Activated naive CD8-positive, alpha-beta T cell (primary cell): Measurements from ENCODE around the gene DNAH7.
"Not testable (repeated sequence)": the region's sequence is repeated elsewhere in the genome, so short reads cannot be mapped to it uniquely, and the experiment has no call there.

Source experiments
- H3K27ac Mint-ChIP-seq: one replicate; pipeline ENCODE4 v1.8.0; 2021; ENCODE audit warnings: mixed read lengths
- H3K27me3 Mint-ChIP-seq: one replicate; pipeline ENCODE4 v1.8.0; 2021; ENCODE audit warnings: mixed read lengths
- H3K36me3 Mint-ChIP-seq: one replicate; pipeline ENCODE4 v1.8.0; 2021; ENCODE audit warnings: mixed read lengths
- H3K4me1 Mint-ChIP-seq: one replicate; pipeline ENCODE4 v1.8.0; 2021; ENCODE audit warnings: low read depth, mixed read lengths
- H3K4me3 Mint-ChIP-seq: one replicate; pipeline ENCODE4 v1.8.0; 2021; ENCODE audit warnings: mild to moderate bottlenecking, mixed read lengths
- H3K9me3 Mint-ChIP-seq: one replicate; pipeline ENCODE4 v1.8.0; 2021; ENCODE audit warnings: low read depth, mixed read lengths

Gene DNAH7

DNA sequence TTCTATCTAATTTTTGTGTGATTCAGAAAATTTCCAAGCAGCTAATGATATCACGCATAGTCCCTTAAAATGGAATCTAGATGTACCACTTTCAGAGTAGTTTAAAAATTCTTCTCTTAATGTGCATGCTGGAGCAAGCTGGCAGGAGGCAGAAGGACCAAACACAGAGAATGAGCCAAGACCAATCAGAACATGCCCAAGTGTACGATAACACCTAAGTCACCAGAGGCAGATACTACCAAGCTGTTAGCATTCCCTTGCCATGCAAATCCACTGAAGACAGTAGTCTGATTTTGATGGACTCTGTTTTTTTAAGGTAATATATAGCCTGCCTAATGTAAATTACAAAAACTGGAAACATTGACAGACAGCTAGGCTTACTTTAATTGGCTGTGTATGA lies 109.3 kb downstream of the DNAH7 start:
- no peak overlapping the region for H3K4me3 Mint-ChIP-seq
- H3K9me3 Mint-ChIP-seq = peaks cover 3% of the 10 kb centered on the region
- no peaks in the 10 kb centered on the region for H3K36me3 Mint-ChIP-seq
- H3K4me1 Mint-ChIP-seq = no peaks in the 10 kb centered on the region
- no peak overlapping the region for H3K27ac Mint-ChIP-seq
- peaks cover 7% of the 10 kb centered on the region for H3K27me3 Mint-ChIP-seq

DNA sequence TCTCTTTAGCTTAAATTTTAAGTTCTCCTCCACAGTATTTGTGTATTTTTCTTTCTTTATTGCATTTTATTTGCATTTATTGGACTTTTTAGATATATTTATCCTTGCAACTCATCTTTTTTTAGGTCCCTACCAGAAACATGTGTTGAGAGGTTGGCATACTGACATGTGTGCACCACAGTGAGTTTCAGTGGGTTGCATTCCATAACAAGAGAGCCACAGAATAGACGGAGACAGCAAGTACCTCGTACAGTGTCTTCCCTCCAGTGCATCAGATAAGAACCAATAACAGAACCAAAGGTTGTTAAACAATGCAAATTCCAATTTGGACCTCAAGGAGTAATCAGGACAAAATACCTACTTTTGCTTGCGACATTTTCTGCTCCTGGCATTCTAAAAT lies 111.9 kb downstream of the DNAH7 start:
- no peaks in the 10 kb centered on the region for H3K4me1 Mint-ChIP-seq
- H3K9me3 Mint-ChIP-seq = peaks cover 7% of the 10 kb centered on the region
- no peak overlapping the region for H3K4me3 Mint-ChIP-seq
- H3K27ac Mint-ChIP-seq = no peak overlapping the region
- H3K27me3 Mint-ChIP-seq = peaks cover 5% of the 10 kb centered on the region
- peaks cover 3% of the 10 kb centered on the region for H3K36me3 Mint-ChIP-seq

DNA sequence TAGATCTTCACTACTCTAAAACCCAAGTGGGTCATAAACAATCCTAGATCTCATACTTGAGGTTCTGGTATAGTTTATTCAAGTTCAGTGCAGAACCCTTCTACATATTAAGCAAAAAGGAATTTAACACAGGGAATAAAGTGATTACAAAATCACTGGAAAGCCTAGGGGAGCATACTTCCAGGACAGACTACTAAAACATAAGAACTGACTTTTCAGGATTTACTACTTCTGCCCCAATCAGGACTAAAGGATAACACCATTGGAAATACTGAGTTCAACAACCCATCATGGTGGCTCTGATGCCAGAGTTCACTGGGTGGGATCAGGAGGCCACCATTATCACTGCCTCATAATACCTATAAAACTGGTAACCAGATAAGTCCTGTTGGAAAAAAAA lies 123.6 kb downstream of the DNAH7 start:
- Mint-ChIP-seq H3K36me3 (no peaks in the 10 kb centered on the region), H3K27me3 (no peaks in the 10 kb centered on the region), H3K27ac (no peak overlapping the region), H3K4me3 (no peak overlapping the region), H3K4me1 (no peaks in the 10 kb centered on the region), H3K9me3 (peaks cover 3% of the 10 kb centered on the region)

DNA sequence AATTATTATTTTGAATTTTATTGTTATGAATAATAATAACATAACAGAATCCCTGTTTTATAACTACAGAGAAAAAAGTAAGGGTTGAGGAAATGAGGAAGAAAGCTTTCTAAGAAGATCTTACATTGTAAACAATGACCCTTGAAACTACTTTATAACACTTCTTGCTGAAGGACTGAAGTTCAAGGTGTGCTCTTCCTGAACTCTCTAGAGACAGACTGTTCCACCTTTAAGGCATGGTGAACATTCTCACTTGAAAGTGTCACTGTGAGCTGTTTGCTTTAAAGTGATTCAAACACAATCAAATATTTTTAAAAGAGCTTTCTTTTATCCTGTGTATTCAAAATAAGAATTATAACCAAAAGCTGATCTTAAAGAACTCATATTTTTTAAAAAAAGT lies 131.5 kb downstream of the DNAH7 start:
- Mint-ChIP-seq H3K27me3 (no peaks in the 10 kb centered on the region), H3K9me3 (no peaks in the 10 kb centered on the region), H3K4me3 (no peak overlapping the region), H3K4me1 (no peaks in the 10 kb centered on the region), H3K27ac (no peak overlapping the region), H3K36me3 (no peaks in the 10 kb centered on the region)

DNA sequence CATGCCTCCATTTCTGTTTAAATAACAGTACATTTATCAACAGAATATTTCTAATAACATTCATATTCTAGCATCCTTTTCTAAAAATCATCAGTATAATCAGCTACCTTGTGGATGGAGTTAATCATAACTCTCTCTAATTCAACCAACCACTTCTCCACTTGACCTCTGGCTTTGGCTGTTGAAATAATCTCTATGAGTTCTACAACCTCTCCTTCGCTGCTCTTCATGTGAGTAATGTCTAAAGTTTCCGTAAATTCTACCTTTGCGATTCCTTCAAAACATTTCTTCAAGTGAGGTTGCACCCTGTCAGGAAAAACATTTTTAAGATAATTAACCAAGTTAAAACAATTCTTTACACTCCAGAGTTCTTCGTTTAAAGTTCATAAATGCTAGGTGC lies 134.2 kb downstream of the DNAH7 start:
- Mint-ChIP-seq H3K4me3 (no peak overlapping the region), H3K27ac (no peak overlapping the region), H3K9me3 (no peaks in the 10 kb centered on the region)

DNA sequence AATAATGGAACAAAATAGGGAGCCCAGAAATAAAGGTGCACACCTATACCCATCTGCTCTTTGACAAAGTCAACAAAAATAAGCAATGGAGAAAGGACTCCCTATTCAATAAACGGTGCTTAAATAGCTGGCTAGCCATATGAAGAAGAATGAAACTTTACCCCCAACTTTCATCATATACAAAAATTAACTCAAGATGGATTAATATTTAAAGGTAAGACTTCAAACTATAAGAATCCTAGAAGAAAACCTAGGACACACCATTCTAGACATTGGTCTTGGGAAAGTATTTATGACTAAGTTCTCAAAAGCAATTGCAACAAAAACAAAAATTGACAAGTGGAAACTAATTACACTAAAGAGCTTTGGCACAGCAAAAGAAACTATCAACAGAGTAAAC lies 139.1 kb downstream of the DNAH7 start:
- H3K36me3 Mint-ChIP-seq = peaks cover 2% of the 10 kb centered on the region

More for the DNA sequence above, 134.2 kb downstream of the DNAH7 start:
- Mint-ChIP-seq H3K4me1 (no peaks in the 10 kb centered on the region), H3K36me3 (peaks cover 2% of the 10 kb centered on the region), H3K27me3 (no peaks in the 10 kb centered on the region)

DNA sequence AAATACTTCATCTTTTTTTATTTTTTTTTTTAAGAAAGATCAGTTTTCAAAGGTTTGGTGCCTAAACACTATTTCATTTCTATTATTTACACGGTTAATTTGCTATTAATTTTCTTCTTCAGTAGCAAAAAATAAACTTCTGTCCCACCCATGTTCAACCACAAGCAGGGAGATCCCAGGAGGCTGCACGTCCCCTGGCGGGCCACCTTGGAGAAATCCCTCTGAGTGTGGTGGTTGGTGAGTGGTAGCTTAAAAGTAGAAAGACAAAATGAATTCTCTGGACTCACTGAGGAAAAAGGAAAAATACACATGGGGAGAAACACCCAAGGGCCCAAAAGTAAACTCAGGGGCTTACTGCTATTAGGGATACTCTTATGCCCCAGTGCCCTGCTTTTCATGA lies 143.5 kb downstream of the DNAH7 start:
- no peaks in the 10 kb centered on the region for H3K36me3 Mint-ChIP-seq
- H3K27me3 Mint-ChIP-seq = no peaks in the 10 kb centered on the region
- no peak overlapping the region for H3K4me3 Mint-ChIP-seq
- no peaks in the 10 kb centered on the region for H3K4me1 Mint-ChIP-seq
- H3K27ac Mint-ChIP-seq = no peak overlapping the region
- H3K9me3 Mint-ChIP-seq = no peaks in the 10 kb centered on the region

More for the DNA sequence above, 139.1 kb downstream of the DNAH7 start:
- Mint-ChIP-seq H3K4me3 (no peak overlapping the region), H3K27ac (no peak overlapping the region), H3K9me3 (no peaks in the 10 kb centered on the region), H3K27me3 (no peaks in the 10 kb centered on the region), H3K4me1 (no peaks in the 10 kb centered on the region)

DNA sequence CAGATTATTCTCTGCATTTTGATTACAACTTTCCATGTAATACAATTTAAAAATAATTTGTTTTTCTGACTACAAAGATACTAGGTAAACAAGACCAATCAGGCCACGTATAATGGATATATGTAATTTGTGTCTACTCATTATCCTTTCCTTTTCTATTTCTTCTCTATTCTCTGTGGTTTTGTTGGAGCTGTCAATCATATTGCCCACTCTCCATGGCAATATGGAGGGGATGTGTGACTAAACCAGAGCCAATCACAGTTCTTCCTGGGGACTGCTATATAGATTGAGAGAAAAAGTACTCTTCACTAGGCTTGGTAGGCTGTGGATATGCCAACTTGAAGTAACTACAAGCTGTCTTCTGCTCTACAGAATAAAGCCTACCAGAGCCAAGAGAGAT lies 144.7 kb downstream of the DNAH7 start:
- H3K4me3 Mint-ChIP-seq = no peak overlapping the region
- no peaks in the 10 kb centered on the region for H3K4me1 Mint-ChIP-seq
- no peaks in the 10 kb centered on the region for H3K27me3 Mint-ChIP-seq
- no peaks in the 10 kb centered on the region for H3K36me3 Mint-ChIP-seq
- no peak overlapping the region for H3K27ac Mint-ChIP-seq
- no peaks in the 10 kb centered on the region for H3K9me3 Mint-ChIP-seq

DNA sequence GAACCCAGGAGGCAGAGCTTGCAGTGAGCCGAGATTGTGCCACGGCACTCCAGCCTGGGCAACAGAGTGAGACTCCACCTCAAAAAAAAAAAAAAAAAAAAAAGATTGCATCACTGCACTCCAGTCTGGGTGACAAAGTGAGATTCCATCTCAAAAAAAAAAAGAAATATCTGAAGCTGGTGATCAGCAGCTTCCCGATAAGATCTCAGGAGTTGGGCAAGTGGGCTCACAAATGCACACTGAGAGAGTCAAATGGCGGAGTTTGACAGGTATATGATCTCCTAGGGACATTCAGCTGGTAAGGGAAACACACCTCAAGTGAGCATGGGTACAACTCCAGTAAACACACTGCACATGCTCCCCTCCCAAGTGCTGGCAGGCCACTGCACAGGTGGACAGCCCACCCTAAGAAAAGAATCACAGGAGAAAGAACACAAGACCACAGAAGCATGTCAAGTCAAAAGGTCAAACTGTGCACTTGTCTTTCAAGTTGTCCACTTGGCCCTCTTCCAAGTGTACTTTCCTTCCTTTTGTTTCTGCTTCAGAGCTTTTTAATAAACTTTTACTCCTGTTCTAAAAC lies 151.5 kb downstream of the DNAH7 start:
- not testable (repeated sequence) for H3K27ac Mint-ChIP-seq, H3K9me3 Mint-ChIP-seq, H3K4me3 Mint-ChIP-seq, H3K27me3 Mint-ChIP-seq, H3K36me3 Mint-ChIP-seq, H3K4me1 Mint-ChIP-seq

DNA sequence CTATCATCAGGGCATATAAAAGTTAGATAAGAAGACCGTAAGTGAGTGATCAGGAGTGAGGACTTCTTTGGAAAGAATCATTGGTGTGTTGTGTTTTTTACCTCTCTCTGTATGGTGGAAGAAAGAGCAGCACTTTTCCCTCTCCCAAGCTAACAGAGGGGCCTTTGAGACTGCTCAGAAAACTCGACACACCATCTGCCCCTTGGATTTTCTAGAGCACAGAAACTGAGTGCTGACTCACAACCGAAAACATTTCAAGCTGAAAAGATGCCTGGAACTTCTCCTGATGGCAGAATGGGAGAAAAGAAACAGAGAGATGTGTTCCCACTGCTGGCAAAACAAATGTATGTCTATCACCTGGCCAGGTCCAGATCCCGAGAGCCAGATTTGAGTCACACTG lies 156.6 kb downstream of the DNAH7 start:
- Mint-ChIP-seq H3K4me1 (no peaks in the 10 kb centered on the region), H3K27ac (no peak overlapping the region), H3K27me3 (no peaks in the 10 kb centered on the region), H3K9me3 (no peaks in the 10 kb centered on the region), H3K4me3 (no peak overlapping the region), H3K36me3 (no peaks in the 10 kb centered on the region)

DNA sequence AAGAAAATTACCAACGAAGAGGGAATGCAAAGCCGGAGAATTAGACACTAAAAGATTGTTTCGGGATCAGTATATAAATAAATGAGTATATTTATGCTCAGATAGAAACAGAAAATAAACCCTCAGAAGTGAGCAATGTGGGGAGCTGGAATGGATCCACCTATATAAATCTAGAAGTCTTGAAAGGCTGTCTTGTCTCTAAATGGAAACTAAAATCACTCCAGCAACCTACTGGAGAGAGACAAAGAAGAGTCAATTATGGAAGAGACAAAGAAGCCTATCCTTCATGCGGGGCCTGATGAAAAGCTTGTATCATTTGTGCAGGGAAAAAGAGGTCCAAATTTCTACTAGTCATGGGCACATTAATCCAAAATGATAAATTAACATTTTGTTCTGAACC lies 158.1 kb downstream of the DNAH7 start:
- Mint-ChIP-seq H3K4me1 (no peaks in the 10 kb centered on the region), H3K4me3 (no peak overlapping the region), H3K27ac (no peak overlapping the region)

DNA sequence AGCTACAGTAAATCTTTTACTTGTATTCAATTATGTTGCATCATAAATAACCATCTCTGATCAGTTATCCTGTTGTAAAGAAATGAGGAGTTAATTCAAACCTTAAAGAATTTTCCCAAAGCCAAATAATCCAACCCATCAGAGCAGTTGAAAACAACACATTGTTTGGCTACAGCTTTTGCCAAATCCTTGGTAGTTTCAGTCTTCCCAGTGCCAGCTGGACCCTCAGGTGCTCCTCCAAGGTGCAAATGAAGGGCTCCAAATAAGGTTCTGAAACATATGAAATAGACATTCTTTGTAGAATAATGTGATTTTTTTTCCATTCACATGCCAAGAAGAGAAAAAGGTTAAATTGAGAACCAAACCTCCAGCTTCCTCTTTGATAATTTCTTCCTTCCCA lies 158.7 kb downstream of the DNAH7 start:
- Mint-ChIP-seq H3K4me3 (no peak overlapping the region), H3K36me3 (no peaks in the 10 kb centered on the region), H3K27ac (no peak overlapping the region), H3K9me3 (no peaks in the 10 kb centered on the region), H3K4me1 (no peaks in the 10 kb centered on the region), H3K27me3 (no peaks in the 10 kb centered on the region)

More for the DNA sequence above, 158.1 kb downstream of the DNAH7 start:
- Mint-ChIP-seq H3K27me3 (no peaks in the 10 kb centered on the region), H3K9me3 (no peaks in the 10 kb centered on the region), H3K36me3 (no peaks in the 10 kb centered on the region)

DNA sequence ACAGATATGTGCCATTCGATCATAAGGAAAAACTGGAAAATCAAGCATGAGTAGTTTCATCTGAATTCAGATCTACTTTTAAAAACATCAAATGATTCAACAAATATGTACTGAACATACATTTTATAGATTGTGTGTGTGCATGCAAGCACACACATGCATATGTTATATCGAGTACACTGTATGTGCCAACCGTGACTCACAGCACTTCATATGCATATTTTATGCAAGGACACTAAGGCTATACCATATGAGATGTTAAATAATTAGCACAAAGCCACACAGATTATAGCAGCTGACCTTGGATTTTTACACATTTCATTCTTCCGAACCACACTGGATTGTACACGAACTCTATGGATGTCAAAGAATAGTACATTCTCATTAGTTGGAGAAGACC lies 161.2 kb downstream of the DNAH7 start:
- Mint-ChIP-seq H3K27ac (no peak overlapping the region), H3K4me1 (no peaks in the 10 kb centered on the region), H3K9me3 (no peaks in the 10 kb centered on the region), H3K36me3 (no peaks in the 10 kb centered on the region), H3K27me3 (no peaks in the 10 kb centered on the region), H3K4me3 (no peak overlapping the region)

DNA sequence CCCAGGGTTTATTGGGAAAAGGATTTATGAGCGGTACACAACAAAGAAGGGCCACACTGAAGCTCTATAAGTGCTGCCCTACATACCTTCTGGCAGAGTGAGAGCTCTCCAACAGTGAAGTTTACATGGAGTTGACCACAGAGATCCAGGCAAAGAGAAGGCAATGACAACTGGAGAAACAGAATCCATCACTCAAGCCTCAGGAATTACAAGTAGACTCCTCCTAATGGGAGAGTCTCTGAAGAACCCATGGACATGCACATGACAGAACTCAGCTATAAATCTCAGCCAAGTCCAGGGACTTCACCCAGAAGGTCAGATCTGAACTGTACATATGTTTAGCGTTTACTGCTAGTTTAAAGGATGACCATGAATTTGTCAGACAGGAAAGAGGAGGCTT lies 164.7 kb downstream of the DNAH7 start:
- H3K9me3 Mint-ChIP-seq = no peaks in the 10 kb centered on the region
- H3K27ac Mint-ChIP-seq = no peak overlapping the region
- no peaks in the 10 kb centered on the region for H3K27me3 Mint-ChIP-seq
- H3K36me3 Mint-ChIP-seq = no peaks in the 10 kb centered on the region
- no peak overlapping the region for H3K4me3 Mint-ChIP-seq
- H3K4me1 Mint-ChIP-seq = no peaks in the 10 kb centered on the region

DNA sequence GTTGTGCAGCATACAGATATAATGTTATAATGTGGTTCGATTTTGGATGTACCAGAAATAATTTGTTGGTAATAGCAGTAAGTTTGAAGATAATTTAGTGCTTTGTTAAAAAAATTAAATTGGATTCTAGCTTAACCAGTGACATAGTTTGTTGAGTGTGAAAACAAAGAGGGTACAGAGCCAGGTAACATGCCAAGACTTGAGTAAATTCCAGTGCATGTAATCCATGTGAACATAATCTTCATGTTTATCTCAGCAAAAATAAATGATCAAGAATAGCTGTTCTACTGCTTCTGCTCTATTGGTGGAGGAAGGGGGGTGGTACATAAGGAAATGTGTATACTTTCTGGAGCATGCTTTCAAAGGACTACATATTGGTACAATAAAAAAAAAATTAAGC lies 165.8 kb downstream of the DNAH7 start:
- no peaks in the 10 kb centered on the region for H3K4me1 Mint-ChIP-seq
- no peak overlapping the region for H3K27ac Mint-ChIP-seq

DNA sequence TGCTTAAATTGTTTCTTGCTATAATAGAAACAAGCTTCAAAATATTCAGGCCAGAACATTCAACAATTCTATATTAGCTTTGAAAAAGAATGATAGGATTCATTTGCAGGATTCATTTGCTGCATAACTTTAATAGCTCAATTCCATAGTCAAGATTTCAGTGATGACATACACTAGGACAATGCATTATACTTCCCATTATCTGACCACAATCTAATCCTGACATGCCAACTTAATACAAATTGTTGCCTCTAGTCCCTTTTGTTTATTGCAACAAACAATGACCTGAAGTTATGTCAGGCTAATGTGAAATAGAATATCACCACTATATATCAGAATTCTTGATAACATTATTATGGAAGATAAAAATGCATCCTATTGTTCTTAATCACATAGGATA lies 169.4 kb downstream of the DNAH7 start:
- H3K36me3 Mint-ChIP-seq = no peaks in the 10 kb centered on the region
- no peaks in the 10 kb centered on the region for H3K9me3 Mint-ChIP-seq
- H3K4me3 Mint-ChIP-seq = no peak overlapping the region
- no peak overlapping the region for H3K27ac Mint-ChIP-seq
- no peaks in the 10 kb centered on the region for H3K4me1 Mint-ChIP-seq
- peaks cover 2% of the 10 kb centered on the region for H3K27me3 Mint-ChIP-seq

More for the DNA sequence above, 165.8 kb downstream of the DNAH7 start:
- Mint-ChIP-seq H3K4me3 (no peak overlapping the region), H3K27me3 (peaks cover 2% of the 10 kb centered on the region), H3K36me3 (no peaks in the 10 kb centered on the region), H3K9me3 (no peaks in the 10 kb centered on the region)
